Measurements from ENCODE around the gene CASQ1.

GRCh38 chr1:160186246-160186645, 4.1 kb upstream of the CASQ1 start:
- TF ChIP-seq, protein P1, sequence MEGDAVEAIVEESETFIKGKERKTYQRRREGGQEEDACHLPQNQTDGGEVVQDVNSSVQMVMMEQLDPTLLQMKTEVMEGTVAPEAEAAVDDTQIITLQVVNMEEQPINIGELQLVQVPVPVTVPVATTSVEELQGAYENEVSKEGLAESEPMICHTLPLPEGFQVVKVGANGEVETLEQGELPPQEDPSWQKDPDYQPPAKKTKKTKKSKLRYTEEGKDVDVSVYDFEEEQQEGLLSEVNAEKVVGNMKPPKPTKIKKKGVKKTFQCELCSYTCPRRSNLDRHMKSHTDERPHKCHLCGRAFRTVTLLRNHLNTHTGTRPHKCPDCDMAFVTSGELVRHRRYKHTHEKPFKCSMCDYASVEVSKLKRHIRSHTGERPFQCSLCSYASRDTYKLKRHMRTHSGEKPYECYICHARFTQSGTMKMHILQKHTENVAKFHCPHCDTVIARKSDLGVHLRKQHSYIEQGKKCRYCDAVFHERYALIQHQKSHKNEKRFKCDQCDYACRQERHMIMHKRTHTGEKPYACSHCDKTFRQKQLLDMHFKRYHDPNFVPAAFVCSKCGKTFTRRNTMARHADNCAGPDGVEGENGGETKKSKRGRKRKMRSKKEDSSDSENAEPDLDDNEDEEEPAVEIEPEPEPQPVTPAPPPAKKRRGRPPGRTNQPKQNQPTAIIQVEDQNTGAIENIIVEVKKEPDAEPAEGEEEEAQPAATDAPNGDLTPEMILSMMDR (IDR thresholded peaks at IDR 0.05): no peak
- no peak for TF ChIP-seq POLR2A (IDR thresholded peaks at IDR 0.05)

Measured in right lobe of liver (tissue), 4 donors.